ENCODE results near the gene TMEM218. TPM values are rescaled to one million over a fixed set of nuclear protein-coding genes. Genes with fewer than 3 reads are reported as not detected.

The TMEM218 gene
- total and polyA plus RNA-seq, 2 of the 8 experiments (the other 6 are each of a cell fraction or from before 2014, with no cell fraction given) = 17.0 to 33.5 TPM

DNA sequence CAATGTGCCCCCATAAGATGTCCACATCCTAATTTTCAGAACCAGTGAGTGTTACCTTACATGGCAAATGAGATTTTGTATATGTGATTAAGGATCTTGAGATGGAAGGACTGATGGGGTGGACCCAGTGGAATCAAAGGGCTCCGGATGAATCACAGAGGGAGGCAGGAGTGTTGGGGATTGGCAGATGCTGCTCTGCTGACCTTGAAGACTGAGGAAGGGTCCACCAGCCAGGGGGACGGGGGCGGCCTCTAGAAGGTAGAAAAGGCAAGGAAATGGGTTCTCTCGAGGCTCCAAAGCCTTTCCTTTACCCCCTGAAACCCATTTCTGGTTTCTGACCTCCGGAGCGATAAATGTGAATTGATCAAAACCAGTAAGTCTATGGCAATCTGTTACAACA lies 18.8 kb downstream of the TMEM218 start:
- Histone ChIP-seq H3K23ac (ENCODE audit: insufficient read length) (no peak overlapping the region), H3K18ac (ENCODE audit: extremely low read depth, low read length) (no peak overlapping the region), H2AK5ac (ENCODE audit: low read depth, low read length) (no peak overlapping the region), H4K8ac (ENCODE audit: extremely low read depth, insufficient read depth, low read length) (no peak overlapping the region), H4K5ac (ENCODE audit: insufficient read length, low read depth, low read length) (no peak overlapping the region), H2BK20ac (ENCODE audit: low read length) (no peak overlapping the region), H3K56ac (replicated peaks; ENCODE audit: insufficient read length, low read depth, low read length) (no peak overlapping the region), H3K4me3 (ENCODE audit: extremely low read depth in 1 of 4, insufficient read depth in 2 of 4, low read depth in 3 of 4, low read length in 4 of 4) (no peak overlapping the region; a peak in 1 of 8 replicates), H2AFZ (ENCODE audit: low read length) (no peak overlapping the region), H3K27me3 (replicated peaks in 1 of 4; ENCODE audit: control insufficient read depth in 3 of 4, extremely low read depth in 1 of 4, insufficient read depth in 3 of 4, low read length in 3 of 4) (no peaks in the 10 kb centered on the region), H2BK120ac (replicated peaks; ENCODE audit: low read depth, low read length) (no peak overlapping the region), H3K27ac (ENCODE audit: low read depth, low read length) (no peak overlapping the region), H3K9ac (replicated peaks in 1 of 4; ENCODE audit: extremely low read depth in 1 of 4, low read depth in 3 of 4, low read length in 3 of 4) (no peak overlapping the region), H3K36me3 (ENCODE audit: control insufficient read depth in 2 of 4, insufficient read depth in 4 of 4, low read length in 3 of 4) (peaks cover 0 to 5% (median 2%) of the 10 kb centered on the region in 4 experiments; a peak in 5 of 8 replicates), H4K20me1 (replicated peaks in 1 of 2; ENCODE audit: control insufficient read depth in 1 of 2, insufficient read depth in 2 of 2, low read length in 2 of 2) (no peaks in the 10 kb centered on the region), H3K4ac (replicated peaks; ENCODE audit: insufficient read length, low read depth, low read length) (no peak overlapping the region), H3K4me2 (ENCODE audit: insufficient read depth in 1 of 2, low read depth in 2 of 2, low read length in 2 of 2) (0 out of 4 replicates have a peak overlapping the region, but pooled peaks of 1 of the 2 experiments have one; percentile 6), H3K23me2 (ENCODE audit: low read depth, low read length) (no peaks in the 10 kb centered on the region), H4K91ac (replicated peaks; ENCODE audit: insufficient read length, low read length) (no peak overlapping the region), H2BK15ac (ENCODE audit: low read length) (no peak overlapping the region), H3K9me3 (ENCODE audit: insufficient read depth in 2 of 2, low read depth in 1 of 2, low read length in 1 of 2) (no peaks in the 10 kb centered on the region), H2BK12ac (ENCODE audit: low read depth, low read length) (no peak overlapping the region), H3K79me2 (ENCODE audit: control insufficient read depth in 1 of 2, insufficient read depth in 2 of 2, low read length in 2 of 2) (no peaks in the 10 kb centered on the region), H3K79me1 (ENCODE audit: low read depth, low read length) (no peaks in the 10 kb centered on the region), H2BK5ac (ENCODE audit: low read depth, low read length) (no peak overlapping the region), H3K4me1 (replicated peaks in 1 of 4; ENCODE audit: control insufficient read depth in 3 of 4, insufficient read depth in 4 of 4, low read length in 3 of 4) (peaks cover 2 to 12% (median 6%) of the 10 kb centered on the region in 4 experiments; a peak in 6 of 7 replicates), H3K14ac (ENCODE audit: insufficient read length) (no peak overlapping the region)
- ChIA-PET CTCF (ENCODE audit: partially characterized antibody) (interaction anchor here (1.1 to 29.4 kb wide), 21 partner anchors 10 to 338 kb away, joined by 3 to 486 read pairs (median 15); partner anchors contain the start of gene TMEM218), POLR2A (ENCODE audit: partially characterized antibody) (interaction anchor here (0.6 kb wide), 1 partner anchor 351 kb away, joined by 3 read pairs; no protein-coding TSS in a partner anchor)
- 89% methylated on average over 6 of the region's 6 CpGs; no CpG with 5 or more reads in 1 of the 2 experiments for WGBS, 2 experiments (ENCODE audit: extremely low coverage in 1 of 2, insufficient coverage in 1 of 2, insufficient read length in 1 of 2, insufficient replicate concordance in 2 of 2, low coverage in 1 of 2, low lambda C conversion rate in 2 of 2, missing lambda C conversion rate in 1 of 2)
- FAIRE-seq = no peak
- DNase-seq (ENCODE audit: low read depth in 1 of 2, low spot score in 2 of 2) = no peak
- TF ChIP-seq EGR1 (IDR thresholded peaks at IDR 0.05; ENCODE audit: borderline replicate concordance, low read depth, low read length) = no peak
- no peak for TF ChIP-seq NANOG (IDR thresholded peaks at IDR 0.05; ENCODE audit: insufficient read depth, low read depth, low read length, poor library complexity, severe bottlenecking)
- no peak for TF ChIP-seq KDM5A (IDR thresholded peaks at IDR 0.05; ENCODE audit: low read length)
- no peak for TF ChIP-seq HDAC2 (IDR thresholded peaks at IDR 0.05; ENCODE audit: borderline replicate concordance in 1 of 2, low read depth in 2 of 2, low read length in 2 of 2)
- no peak for TF ChIP-seq SP2 (IDR thresholded peaks at IDR 0.05; ENCODE audit: low read length)
- TF ChIP-seq CREB1 (IDR thresholded peaks at IDR 0.05) = no peak
- TF ChIP-seq CBX5 (IDR thresholded peaks at IDR 0.05; ENCODE audit: low read depth, low read length) = no peak
- TF ChIP-seq, protein P1, sequence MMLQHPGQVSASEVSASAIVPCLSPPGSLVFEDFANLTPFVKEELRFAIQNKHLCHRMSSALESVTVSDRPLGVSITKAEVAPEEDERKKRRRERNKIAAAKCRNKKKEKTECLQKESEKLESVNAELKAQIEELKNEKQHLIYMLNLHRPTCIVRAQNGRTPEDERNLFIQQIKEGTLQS (IDR thresholded peaks at IDR 0.05; ENCODE audit: insufficient read depth, low read depth, low read length) = no peak
- TF ChIP-seq, protein P2, sequence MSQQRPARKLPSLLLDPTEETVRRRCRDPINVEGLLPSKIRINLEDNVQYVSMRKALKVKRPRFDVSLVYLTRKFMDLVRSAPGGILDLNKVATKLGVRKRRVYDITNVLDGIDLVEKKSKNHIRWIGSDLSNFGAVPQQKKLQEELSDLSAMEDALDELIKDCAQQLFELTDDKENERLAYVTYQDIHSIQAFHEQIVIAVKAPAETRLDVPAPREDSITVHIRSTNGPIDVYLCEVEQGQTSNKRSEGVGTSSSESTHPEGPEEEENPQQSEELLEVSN (IDR thresholded peaks at IDR 0.05) = no peak
